ENCODE data around the gene IPO4. TPM values are rescaled to one million over a fixed set of nuclear protein-coding genes. Genes with fewer than 3 reads are reported as not detected.

Gene IPO4
- total and polyA plus RNA-seq, 9 of the 15 experiments (the other 6 are each of a cell fraction or from before 2014, with no cell fraction given), result 7.3 to 122 (median 31.8) TPM

- TF ChIP-seq ZNF280A (IDR thresholded peaks at IDR 0.05; ENCODE audit: low read depth, partially characterized antibody), result no peak
- no peak for TF ChIP-seq ZC3H8 (IDR thresholded peaks at IDR 0.05)
- no peak for TF ChIP-seq NR4A1 (CRISPR knock-in tag; IDR thresholded peaks at IDR 0.05)
- TF ChIP-seq NR4A1 (tag; IDR thresholded peaks at IDR 0.05), result no peak
- TF ChIP-seq PYGO2 (tag; IDR thresholded peaks at IDR 0.05), result no peak
- no peak for TF ChIP-seq ZBTB5 (IDR thresholded peaks at IDR 0.05)
- TF ChIP-seq PML (IDR thresholded peaks at IDR 0.05; ENCODE audit: low read length), result peak; percentile 82
- peak; percentile 94 for TF ChIP-seq THAP12 (CRISPR knock-in tag; IDR thresholded peaks at IDR 0.05)
- TF ChIP-seq ZNF217 (CRISPR knock-in tag; IDR thresholded peaks at IDR 0.05), result no peak
These were observed 24.6 kb upstream of the IPO4 start, which contains the start of gene CHMP4A (continued) for GRCh38 chr14:24212924-24213865.
